ENCODE results near the gene OXT. TPM values are rescaled to one million over a fixed set of nuclear protein-coding genes. Genes with fewer than 3 reads are reported as not detected.
"Not testable (repeated sequence)": the region's sequence is repeated elsewhere in the genome, so short reads cannot be mapped to it uniquely, and the experiment has no call there.

Gene OXT
- total RNA-seq, 1 donor from 2014 or later: not detected

DNA sequence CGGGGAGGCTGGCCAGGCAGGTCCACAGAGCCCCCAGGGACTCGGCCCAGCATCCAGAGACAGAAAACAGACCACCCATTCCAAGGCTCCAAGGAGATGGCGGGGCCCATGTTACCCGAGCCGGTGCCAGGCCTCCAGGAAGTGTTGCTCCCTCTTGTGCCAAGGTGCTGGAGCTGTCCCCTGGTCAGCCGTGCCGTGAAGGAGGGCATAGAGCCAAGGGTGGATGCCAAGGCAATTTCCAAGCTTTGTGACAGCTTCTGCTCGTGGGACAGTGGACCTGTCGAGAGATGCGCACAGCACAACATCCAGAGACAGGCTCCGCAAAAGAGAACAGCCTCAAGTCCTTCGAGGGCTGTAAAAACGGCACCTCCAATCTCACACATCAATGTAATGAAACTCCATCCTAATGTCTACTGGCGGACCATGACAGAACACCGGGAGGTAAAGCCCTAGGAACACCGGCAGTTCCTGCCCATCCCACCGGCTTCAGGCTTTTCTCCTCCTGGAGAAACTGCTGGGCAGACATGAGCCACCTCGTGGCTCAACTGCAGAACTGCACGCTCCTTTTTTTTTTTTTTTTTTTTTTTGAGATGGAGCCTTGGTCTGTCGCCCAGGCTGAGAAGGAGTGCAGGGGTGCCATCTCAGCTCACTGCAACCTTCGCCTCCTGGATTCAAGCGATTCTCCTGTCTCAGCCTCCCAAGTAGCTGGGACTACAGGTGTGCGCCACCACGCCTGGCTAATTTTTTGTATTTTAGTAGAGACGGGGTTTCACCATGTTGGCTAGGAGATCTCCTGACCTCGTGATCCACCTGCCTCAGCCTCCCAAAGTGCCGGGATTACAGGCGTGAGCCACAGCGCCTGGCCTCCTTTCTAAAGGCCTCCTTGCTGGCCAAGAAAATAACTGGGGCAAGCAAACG, 44.0 kb downstream of the OXT start:
- peak; percentile 77 for ATAC-seq (ENCODE audit: low read depth)
- peak; percentile 78 for TF ChIP-seq CTCF (IDR thresholded peaks at IDR 0.05)
- Mint-ChIP-seq H3K27ac (no peak overlapping the region), H3K9me3 (no peaks in the 10 kb centered on the region), H3K27me3 (no peaks in the 10 kb centered on the region), H3K4me3 (no peak overlapping the region), H3K36me3 (ENCODE audit: low read depth) (peaks cover 25% of the 10 kb centered on the region), H3K4me1 (peaks cover 3% of the 10 kb centered on the region)
- CTCF ChIA-PET: interaction anchor here (0.6 to 3.4 kb wide), 4 partner anchors 10 to 63 kb away, joined by 3 to 27 read pairs (median 3); no protein-coding TSS in a partner anchor
- POLR2A ChIA-PET: interaction anchor here (0.6 kb wide), 1 partner anchor 82 kb away, joined by 4 read pairs; no protein-coding TSS in a partner anchor
- intact Hi-C loops (cut with micrococcal nuclease): loop anchor here (1.0 to 5.0 kb wide), 5 partner anchors 23 to 201 kb away; partner anchors contain the start of genes FASTKD5 and UBOX5
- DNase-seq: no peak

GRCh38 chr20:3116341-3116740, 44.9 kb downstream of the OXT start:
- POLR2A ChIA-PET: interaction anchor here (0.6 kb wide), 1 partner anchor 81 kb away, joined by 4 read pairs; no protein-coding TSS in a partner anchor
- CTCF ChIA-PET: interaction anchor here (3.4 kb wide), 1 partner anchor 63 kb away, joined by 27 read pairs; no protein-coding TSS in a partner anchor
- H3K27me3 Mint-ChIP-seq: no peaks in the 10 kb centered on the region
- no peak overlapping the region for H3K27ac Mint-ChIP-seq
- peaks cover 32% of the 10 kb centered on the region for H3K36me3 Mint-ChIP-seq (ENCODE audit: low read depth)
- DNase-seq (no peak), ATAC-seq (ENCODE audit: low read depth) (no peak)
- intact Hi-C loops (cut with micrococcal nuclease): loop anchor here (5.0 kb wide), 1 partner anchor 41 kb away; the partner anchor contains the start of genes FASTKD5 and UBOX5
- H3K9me3 Mint-ChIP-seq: no peaks in the 10 kb centered on the region
- no peak for TF ChIP-seq CTCF (IDR thresholded peaks at IDR 0.05)
- H3K4me1 Mint-ChIP-seq: peaks cover 8% of the 10 kb centered on the region
- H3K4me3 Mint-ChIP-seq: no peak overlapping the region

DNA sequence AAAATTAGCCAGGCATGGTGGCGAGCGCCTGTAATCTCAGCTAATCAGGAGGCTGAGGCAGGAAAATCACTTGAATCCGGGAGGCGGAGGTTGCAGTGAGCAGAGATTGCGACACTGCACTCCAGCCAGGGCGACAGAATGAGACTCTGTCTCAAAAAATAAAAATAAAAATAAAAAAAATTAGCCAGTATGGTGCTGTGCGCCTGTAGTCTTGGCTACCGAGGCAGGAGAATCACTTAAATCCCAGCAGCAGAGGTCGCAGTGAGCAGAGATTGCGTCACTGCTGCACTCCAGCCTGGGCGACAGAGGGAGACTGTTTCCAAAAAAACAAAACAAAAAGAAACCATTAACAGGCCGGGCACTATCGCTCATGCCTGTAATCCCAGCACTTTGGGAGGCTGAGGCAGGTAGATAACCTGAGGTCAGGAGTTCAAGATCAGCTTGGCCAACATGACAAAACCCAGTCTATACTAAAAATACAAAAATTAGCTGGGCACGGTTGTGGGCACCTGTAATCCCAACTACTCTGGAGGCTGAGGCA, 46.5 kb downstream of the OXT start:
- H3K4me3 Mint-ChIP-seq, H3K27ac Mint-ChIP-seq: not testable (repeated sequence)

GRCh38 chr20:3119044-3119443, 47.6 kb downstream of the OXT start:
- Mint-ChIP-seq H3K4me1 (peaks cover 8% of the 10 kb centered on the region), H3K27me3 (no peaks in the 10 kb centered on the region), H3K4me3 (no peak overlapping the region), H3K27ac (no peak overlapping the region), H3K9me3 (peaks cover 7% of the 10 kb centered on the region), H3K36me3 (ENCODE audit: low read depth) (peaks cover 48% of the 10 kb centered on the region)
- DNase-seq: no peak
- ATAC-seq (ENCODE audit: low read depth): no peak
- POLR2A ChIA-PET: no interaction called here
- no peak for TF ChIP-seq CTCF (IDR thresholded peaks at IDR 0.05)
- CTCF ChIA-PET: no interaction called here
- intact Hi-C loops (cut with micrococcal nuclease): loop anchor here (5.0 kb wide), 1 partner anchor 38 kb away; the partner anchor contains the start of genes FASTKD5 and UBOX5

More for the DNA sequence above, 46.5 kb downstream of the OXT start:
- H3K9me3 Mint-ChIP-seq, H3K27me3 Mint-ChIP-seq, H3K4me1 Mint-ChIP-seq, DNase-seq: not testable (repeated sequence)
- peaks cover 42% of the 10 kb centered on the region for H3K36me3 Mint-ChIP-seq (ENCODE audit: low read depth)
- ATAC-seq (ENCODE audit: low read depth): peak; percentile 67
- intact Hi-C loops (cut with micrococcal nuclease): loop anchor here (5.0 kb wide), 1 partner anchor 39 kb away; the partner anchor contains the start of genes FASTKD5 and UBOX5
- POLR2A ChIA-PET: interaction anchor here (0.6 kb wide), 1 partner anchor 269 kb away, joined by 3 read pairs; no protein-coding TSS in a partner anchor
- CTCF ChIA-PET: interaction anchor here (1.5 to 1.9 kb wide), 2 partner anchors 36 to 198 kb away, joined by 3 to 6 read pairs; no protein-coding TSS in a partner anchor

DNA sequence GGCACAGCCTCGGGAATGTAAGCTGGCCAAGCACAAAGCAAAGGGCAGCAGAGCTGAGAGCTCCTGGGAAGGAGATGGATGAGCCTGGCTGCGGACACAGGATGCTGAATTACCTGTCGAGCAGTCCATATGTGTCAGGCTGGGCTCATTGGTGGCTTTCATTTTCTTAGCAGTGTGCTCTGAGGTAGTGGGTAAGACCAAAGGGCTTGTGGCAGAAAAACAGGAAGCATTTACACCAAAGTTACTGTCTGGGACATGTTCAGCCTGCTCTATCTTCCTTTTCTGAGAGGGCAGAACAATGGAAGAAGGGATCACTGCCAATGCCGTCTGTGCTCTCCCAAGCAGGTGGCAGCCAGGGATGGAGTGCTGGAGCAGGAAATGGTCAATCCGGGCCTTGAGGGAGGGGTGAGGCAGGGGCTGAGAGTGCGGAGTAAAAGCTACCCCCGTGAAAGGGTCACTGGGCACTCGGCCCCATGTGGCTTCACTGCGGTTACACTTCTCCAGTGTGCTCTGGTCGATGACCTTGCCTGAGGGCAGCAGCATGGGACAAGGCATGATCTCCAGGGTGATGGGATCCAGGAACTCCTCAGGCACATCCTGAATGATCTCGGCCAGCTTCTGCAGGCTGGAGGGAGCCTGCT, 50.0 kb downstream of the OXT start:
- intact Hi-C loops (cut with micrococcal nuclease): no loop called here
- peaks cover 6% of the 10 kb centered on the region for H3K4me1 Mint-ChIP-seq
- H3K4me3 Mint-ChIP-seq: no peak overlapping the region
- DNase-seq (no peak), ATAC-seq (ENCODE audit: low read depth) (no peak)
- no peak overlapping the region for H3K27ac Mint-ChIP-seq
- peaks cover 55% of the 10 kb centered on the region for H3K36me3 Mint-ChIP-seq (ENCODE audit: low read depth)
- ChIA-PET CTCF (no interaction called here), POLR2A (no interaction called here)
- no peak for TF ChIP-seq CTCF (IDR thresholded peaks at IDR 0.05)
- peaks cover 7% of the 10 kb centered on the region for H3K9me3 Mint-ChIP-seq
- no peaks in the 10 kb centered on the region for H3K27me3 Mint-ChIP-seq

Data from activated B cell treated with CpG ODN at 0.5 μM for 24 hours (primary cell).